Neural progenitor cell (in vitro differentiated cells): ENCODE results near the gene GIT2.

Experiments
- EZH2 ChIP-seq: fragments of 200-600 bp; sonication (generic); IDR thresholded peaks from 2 replicates; pipeline ENCODE4 v1.6.1; 2017; ENCODE audit warnings: antibody characterized with exemption, mild to moderate bottlenecking, moderate library complexity
- EZH2phosphoT487 ChIP-seq: fragments of 200-600 bp; sonication (generic); IDR thresholded peaks from 2 replicates; pipeline ENCODE4 v1.6.1; 2017; ENCODE audit warnings: antibody characterized with exemption
- TF ChIP-seq, protein P1 (sequence below): fragments of 200-600 bp; sonication (generic); IDR thresholded peaks from 2 replicates; pipeline ENCODE4 v1.5.1; 2017; ENCODE audit warnings: antibody characterized with exemption, mild to moderate bottlenecking

DNA sequence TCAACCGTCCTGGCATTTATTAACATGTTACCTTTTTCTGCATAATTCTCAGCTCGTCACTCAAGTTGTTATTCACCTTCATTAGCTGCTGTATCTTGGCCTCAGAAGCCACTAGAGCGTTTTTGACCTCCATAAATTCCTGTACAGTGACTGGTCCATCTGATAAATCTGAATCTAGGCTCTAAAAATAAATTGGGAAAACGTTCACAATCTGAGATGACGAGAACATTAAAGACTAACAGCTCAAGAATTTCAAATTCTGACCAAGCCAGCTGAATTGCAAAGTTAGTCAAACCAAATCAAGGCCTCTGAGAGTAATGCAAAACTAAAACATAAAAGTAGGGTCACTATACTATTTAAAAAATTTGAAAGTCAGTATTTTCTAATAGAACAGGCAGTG lies 45.0 kb downstream of the GIT2 start:
- TF ChIP-seq, protein P1, sequence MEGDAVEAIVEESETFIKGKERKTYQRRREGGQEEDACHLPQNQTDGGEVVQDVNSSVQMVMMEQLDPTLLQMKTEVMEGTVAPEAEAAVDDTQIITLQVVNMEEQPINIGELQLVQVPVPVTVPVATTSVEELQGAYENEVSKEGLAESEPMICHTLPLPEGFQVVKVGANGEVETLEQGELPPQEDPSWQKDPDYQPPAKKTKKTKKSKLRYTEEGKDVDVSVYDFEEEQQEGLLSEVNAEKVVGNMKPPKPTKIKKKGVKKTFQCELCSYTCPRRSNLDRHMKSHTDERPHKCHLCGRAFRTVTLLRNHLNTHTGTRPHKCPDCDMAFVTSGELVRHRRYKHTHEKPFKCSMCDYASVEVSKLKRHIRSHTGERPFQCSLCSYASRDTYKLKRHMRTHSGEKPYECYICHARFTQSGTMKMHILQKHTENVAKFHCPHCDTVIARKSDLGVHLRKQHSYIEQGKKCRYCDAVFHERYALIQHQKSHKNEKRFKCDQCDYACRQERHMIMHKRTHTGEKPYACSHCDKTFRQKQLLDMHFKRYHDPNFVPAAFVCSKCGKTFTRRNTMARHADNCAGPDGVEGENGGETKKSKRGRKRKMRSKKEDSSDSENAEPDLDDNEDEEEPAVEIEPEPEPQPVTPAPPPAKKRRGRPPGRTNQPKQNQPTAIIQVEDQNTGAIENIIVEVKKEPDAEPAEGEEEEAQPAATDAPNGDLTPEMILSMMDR, result no peak
- TF ChIP-seq EZH2 (no peak), EZH2phosphoT487 (no peak)
